ENCODE measurements around the gene PHOSPHO2. TPM values are rescaled to one million over a fixed set of nuclear protein-coding genes. Genes with fewer than 3 reads are reported as not detected.

PHOSPHO2 gene
- total and polyA plus RNA-seq, 10 of the 15 experiments (the other 5 are each of a cell fraction or from before 2014, with no cell fraction given), result 2.7 to 7.6 (median 4.2) TPM

- H3K9me3 ChIP-seq (replicated peaks; ENCODE audit: control insufficient read depth, insufficient read depth, low read length), result no peaks in the 10 kb centered on the region
- no peaks in the 10 kb centered on the region; the same call in 1 of the 2 replicates for H3K4me1 ChIP-seq (ENCODE audit: control insufficient read depth, insufficient read depth, low read length)
- in situ Hi-C loops (cut with MboI) (no loop called here), intact Hi-C loops (cut with micrococcal nuclease; ENCODE audit: unreplicated experiment) (no loop called here)
- H3K27ac ChIP-seq (ENCODE audit: control insufficient read depth, insufficient read depth), result no peak overlapping the region
- no peak overlapping the region for H2AFZ ChIP-seq (ENCODE audit: control insufficient read depth, low read depth, low read length)
- WGBS (ENCODE audit: insufficient coverage, insufficient replicate concordance, low lambda C conversion rate, missing lambda C conversion rate), result 96% methylated on average over 1 of the region's 1 CpG
- no peak overlapping the region for H3K4me2 ChIP-seq (ENCODE audit: control insufficient read depth, insufficient read depth)
- ChIA-PET SMC1A (ENCODE audit: uncharacterized antibody, unreplicated experiment) (no interaction called here), RAD21 (ENCODE audit: unreplicated experiment) (no interaction called here), CTCF (no interaction called here), POLR2A (interaction anchor here (0.6 kb wide), 1 partner anchor 36 kb away, joined by 3 read pairs; no protein-coding TSS in a partner anchor)
- TF ChIP-seq ZZZ3 (IDR thresholded peaks at IDR 0.05; ENCODE audit: control insufficient read depth, insufficient read length, low read depth) (no peak), SUPT20H (IDR thresholded peaks at IDR 0.05; ENCODE audit: borderline replicate concordance, control insufficient read depth, low read depth, low read length) (no peak), RFX5 (IDR thresholded peaks at IDR 0.05; ENCODE audit: low read depth, low read length) (no peak), CREM (IDR thresholded peaks at IDR 0.05; ENCODE audit: low read depth) (no peak), IKZF1 (conservative IDR thresholded peaks at IDR 0.05) (no peak), BACH1 (IDR thresholded peaks at IDR 0.05; ENCODE audit: borderline replicate concordance) (no peak), JUND (IDR thresholded peaks at IDR 0.05; ENCODE audit: low read depth, low read length) (no peak), BRCA1 (IDR thresholded peaks at IDR 0.05; ENCODE audit: low read depth, low read length) (no peak), USF1 (IDR thresholded peaks at IDR 0.05; ENCODE audit: borderline replicate concordance, extremely low read length, insufficient read depth, low read depth, low read length) (no peak), RB1 (IDR thresholded peaks at IDR 0.05; ENCODE audit: borderline replicate concordance) (no peak), SIN3A (IDR thresholded peaks at IDR 0.05; ENCODE audit: low read depth, low read length) (no peak)
- TF ChIP-seq, protein P1, sequence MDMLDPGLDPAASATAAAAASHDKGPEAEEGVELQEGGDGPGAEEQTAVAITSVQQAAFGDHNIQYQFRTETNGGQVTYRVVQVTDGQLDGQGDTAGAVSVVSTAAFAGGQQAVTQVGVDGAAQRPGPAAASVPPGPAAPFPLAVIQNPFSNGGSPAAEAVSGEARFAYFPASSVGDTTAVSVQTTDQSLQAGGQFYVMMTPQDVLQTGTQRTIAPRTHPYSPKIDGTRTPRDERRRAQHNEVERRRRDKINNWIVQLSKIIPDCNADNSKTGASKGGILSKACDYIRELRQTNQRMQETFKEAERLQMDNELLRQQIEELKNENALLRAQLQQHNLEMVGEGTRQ (IDR thresholded peaks at IDR 0.05; ENCODE audit: borderline replicate concordance, low read depth, low read length), result no peak
- no peaks in the 10 kb centered on the region for H4K20me1 ChIP-seq (ENCODE audit: control insufficient read depth, insufficient read depth)
- H3K79me2 ChIP-seq (ENCODE audit: control insufficient read depth, insufficient read depth, low read length), result peaks cover 10% of the 10 kb centered on the region
- DNase-seq (ENCODE audit: low read depth, low spot score), result no peak
- ATAC-seq, result peak; percentile 11; the same call in 2 of the 3 replicates
- H3K27me3 ChIP-seq (replicated peaks in 1 of 2; ENCODE audit: control insufficient read depth in 2 of 2, insufficient read depth in 2 of 2, low read length in 1 of 2), result no peaks in the 10 kb centered on the region
- no peak for FAIRE-seq
- BruUV-seq (replicated peaks), result no TSS peak
- H3K4me3 ChIP-seq, result no peak overlapping the region
- no peak overlapping the region for H3K9ac ChIP-seq (ENCODE audit: control insufficient read depth, insufficient read depth, low read length)
- H3K36me3 ChIP-seq (ENCODE audit: control insufficient read depth in 2 of 2, insufficient read depth in 2 of 2, low read length in 1 of 2), result no peaks in the 10 kb centered on the region; a peak in 2 of 4 replicates
Measured at GRCh38 chr2:169739351-169739750, 45.1 kb downstream of the PHOSPHO2 start.
